Esophagus (tissue), 2 donors: Measurements from ENCODE around the gene KLK13. TPM values are rescaled to one million over a fixed set of nuclear protein-coding genes. Genes with fewer than 3 reads are reported as not detected.

Experiments
- H3K27ac ChIP-seq, 2 donors: one replicate each; pipeline ENCODE4 v1.5.1; 2013; ENCODE audit warnings: low read depth in 2 of 2, mild to moderate bottlenecking in 2 of 2, inconsistent platforms in 1 of 2, low read length in 1 of 2, moderate library complexity in 1 of 2
- H3K27me3 ChIP-seq, 2 donors: one replicate each; pipeline ENCODE4 v1.6.1; 2013; ENCODE audit warnings: low read length in 2 of 2, control low read depth in 1 of 2, mild to moderate bottlenecking in 1 of 2; ENCODE audit not compliant: insufficient read depth in 2 of 2, control insufficient read depth in 1 of 2
- H3K36me3 ChIP-seq, 2 donors: one replicate each; pipeline ENCODE4 v1.6.1; 2013; ENCODE audit warnings: low read length in 1 of 2; ENCODE audit not compliant: control insufficient read depth in 2 of 2, insufficient read depth in 2 of 2
- H3K4me1 ChIP-seq, 2 donors: one replicate each; pipeline ENCODE4 v1.6.1; 2013; ENCODE audit warnings: low read length in 1 of 2; ENCODE audit not compliant: control insufficient read depth in 2 of 2, insufficient read depth in 2 of 2
- H3K4me3 ChIP-seq, 2 donors: one replicate each; pipeline ENCODE4 v1.5.1; 2013; ENCODE audit warnings: low read length in 2 of 2, mild to moderate bottlenecking in 2 of 2, low read depth in 1 of 2, moderate library complexity in 1 of 2
- H3K9me3 ChIP-seq, 2 donors: one replicate each; pipeline ENCODE4 v1.6.1; 2013; ENCODE audit warnings: mild to moderate bottlenecking in 2 of 2, low read depth in 1 of 2, low read length in 1 of 2, moderate library complexity in 1 of 2; ENCODE audit not compliant: control insufficient read depth in 2 of 2, insufficient read depth in 1 of 2
- WGBS, 2 donors: extraction: QIAGEN DNeasy Blood & Tissue Kit; methylation state at CpG; one replicate each; pipeline ENCODE4 v1.1.7; 2013; 5-methylcytosine and 5-hydroxymethylcytosine counted together
- polyA plus RNA-seq, 2 donors: library from polyadenylated mRNA; stranded (reverse); fragments of 200-250 nt; gene quantifications; one replicate each; pipeline ENCODE4 v1.2.3, GENCODE V29; 2013
- donor health status: healthy with polysubstance abuse.
- donor health status: Bipolar disorder and iron deficiency.

KLK13 gene
- polyA plus RNA-seq, 2 donors: 406 to 1,038 TPM

GRCh38 chr19:51083181-51083580 is 18.3 kb upstream of the KLK13 start:
- Histone ChIP-seq H3K27me3 (no peaks in the 10 kb centered on the region), H3K4me3 (no peak overlapping the region), H3K27ac (no peak overlapping the region), H3K9me3 (no peaks in the 10 kb centered on the region), H3K4me1 (peaks cover 4 to 5% of the 10 kb centered on the region in 2 donors), H3K36me3 (no peaks in the 10 kb centered on the region)
- 45 to 53% methylated on average over 4 of the region's 4 CpGs for WGBS, 2 donors

GRCh38 chr19:51082611-51083010 is 17.7 kb upstream of the KLK13 start, which contains the start of gene KLK14:
Gene KLK14 (minus strand): TSS chr19:51082887. CDS start chr19:51082614, 273 bp downstream.
- H3K4me1 ChIP-seq: peaks cover 4 to 5% of the 10 kb centered on the region in 2 donors
- H3K36me3 ChIP-seq: no peaks in the 10 kb centered on the region
- no peak within 1 kb of the TSS for H3K27ac ChIP-seq
- 45 to 59% methylated on average over 3 to 7 of the region's 7 CpGs for WGBS, 2 donors
- no peaks in the 10 kb centered on the region for H3K9me3 ChIP-seq
- H3K27me3 ChIP-seq: no peaks in the 10 kb centered on the region
- no peak within 1 kb of the TSS for H3K4me3 ChIP-seq

GRCh38 chr19:51081476-51081875 is 16.6 kb upstream of the KLK13 start:
- 90 to 94% methylated on average over 14 of the region's 14 CpGs for WGBS, 2 donors
- Histone ChIP-seq H3K27ac (no peak overlapping the region), H3K9me3 (no peaks in the 10 kb centered on the region), H3K4me3 (no peak overlapping the region), H3K4me1 (peaks cover 4 to 8% of the 10 kb centered on the region in 2 donors), H3K27me3 (no peaks in the 10 kb centered on the region), H3K36me3 (no peaks in the 10 kb centered on the region)

- H3K27ac ChIP-seq: no peak overlapping the region
- H3K4me3 ChIP-seq: no peak overlapping the region
- H3K27me3 ChIP-seq: no peaks in the 10 kb centered on the region
- H3K9me3 ChIP-seq: no peaks in the 10 kb centered on the region
- no peaks in the 10 kb centered on the region for H3K36me3 ChIP-seq
- WGBS, 2 donors: 65 to 77% methylated on average over 27 of the region's 27 CpGs
- peaks cover 4 to 8% of the 10 kb centered on the region in 2 donors for H3K4me1 ChIP-seq
Observed at GRCh38 chr19:51079481-51080110, 14.7 kb upstream of the KLK13 start.

- WGBS, 2 donors: 84 to 88% methylated on average over 6 of the region's 6 CpGs
- no peak overlapping the region for H3K27ac ChIP-seq
- H3K27me3 ChIP-seq: no peaks in the 10 kb centered on the region
- no peaks in the 10 kb centered on the region for H3K9me3 ChIP-seq
- H3K4me3 ChIP-seq: no peak overlapping the region
- no peaks in the 10 kb centered on the region for H3K36me3 ChIP-seq
- peaks cover 4 to 8% of the 10 kb centered on the region in 2 donors for H3K4me1 ChIP-seq
Observed at GRCh38 chr19:51078731-51079130, 13.8 kb upstream of the KLK13 start.

GRCh38 chr19:51078104-51078503 is 13.2 kb upstream of the KLK13 start:
- Histone ChIP-seq H3K36me3 (no peaks in the 10 kb centered on the region), H3K9me3 (no peaks in the 10 kb centered on the region), H3K27me3 (no peaks in the 10 kb centered on the region), H3K27ac (no peak overlapping the region), H3K4me1 (peaks cover 4 to 8% of the 10 kb centered on the region in 2 donors), H3K4me3 (no peak overlapping the region)
- WGBS, 2 donors: 80 to 81% methylated on average over 6 of the region's 6 CpGs

GRCh38 chr19:51076631-51077213 is 11.8 kb upstream of the KLK13 start:
- Histone ChIP-seq H3K4me1 (peaks cover 4 to 8% of the 10 kb centered on the region in 2 donors), H3K36me3 (no peaks in the 10 kb centered on the region), H3K27ac (peak overlapping the region in 1 of 2 donors; percentile 85), H3K9me3 (no peaks in the 10 kb centered on the region), H3K27me3 (no peaks in the 10 kb centered on the region), H3K4me3 (no peak overlapping the region)
- 67 to 73% methylated on average over 14 of the region's 14 CpGs for WGBS, 2 donors

GRCh38 chr19:51075998-51076397 is 11.1 kb upstream of the KLK13 start:
- Histone ChIP-seq H3K36me3 (no peaks in the 10 kb centered on the region), H3K27ac (peak overlapping the region in 1 of 2 donors; percentile 85), H3K27me3 (no peaks in the 10 kb centered on the region), H3K4me3 (no peak overlapping the region), H3K9me3 (no peaks in the 10 kb centered on the region), H3K4me1 (peaks cover 4 to 8% of the 10 kb centered on the region in 2 donors)
- 51 to 64% methylated on average over 5 of the region's 5 CpGs for WGBS, 2 donors

- no peaks in the 10 kb centered on the region for H3K27me3 ChIP-seq
- H3K27ac ChIP-seq: peak overlapping the region; percentile 63 to 68
Observed at GRCh38 chr19:51071095-51071405, 6.2 kb upstream of the KLK13 start.

More at GRCh38 chr19:51071095-51071405, 6.2 kb upstream of the KLK13 start:
- H3K36me3 ChIP-seq: no peaks in the 10 kb centered on the region
- H3K4me1 ChIP-seq: peaks cover 2 to 17% of the 10 kb centered on the region in 2 donors
- WGBS, 2 donors: 37 to 41% methylated on average over 4 of the region's 4 CpGs
- no peak overlapping the region for H3K4me3 ChIP-seq
- no peaks in the 10 kb centered on the region for H3K9me3 ChIP-seq
